Immature natural killer cell (primary cell): ENCODE results near the gene TMEM141. TPM values are rescaled to one million over a fixed set of nuclear protein-coding genes. Genes with fewer than 3 reads are reported as not detected.
"Not testable (repeated sequence)": the region's sequence is repeated elsewhere in the genome, so short reads cannot be mapped to it uniquely, and the experiment has no call there.

Experiments used
- DNase-seq, 3 donors: peaks; one replicate each; pipeline ENCODE4 v3.0.0; 2022; ENCODE audit warnings: mixed read lengths in 1 of 3
- H3K27ac Mint-ChIP-seq, 6 donors: one replicate each; pipeline ENCODE4 v1.8.0; 2020; ENCODE audit warnings: mixed read lengths in 6 of 6, mild to moderate bottlenecking in 5 of 6, inconsistent platforms in 4 of 6, moderate library complexity in 3 of 6
- H3K27me3 Mint-ChIP-seq, 3 donors: one replicate each; pipeline ENCODE4 v1.8.0; 2020 to 2021; ENCODE audit warnings: low read depth in 3 of 3, mild to moderate bottlenecking in 3 of 3, mixed read lengths in 3 of 3, moderate library complexity in 3 of 3, inconsistent platforms in 1 of 3
- H3K36me3 Mint-ChIP-seq, 3 donors: one replicate each; pipeline ENCODE4 v1.8.0; 2020; ENCODE audit warnings: mixed read lengths in 3 of 3, inconsistent platforms in 2 of 3, mild to moderate bottlenecking in 2 of 3
- H3K4me1 Mint-ChIP-seq, 2 donors: one replicate each; pipeline ENCODE4 v1.8.0; 2020; ENCODE audit warnings: inconsistent platforms in 2 of 2, mild to moderate bottlenecking in 2 of 2, mixed read lengths in 2 of 2, moderate library complexity in 1 of 2
- H3K4me3 Mint-ChIP-seq, 5 donors: one replicate each; pipeline ENCODE4 v1.8.0; 2020; ENCODE audit warnings: mild to moderate bottlenecking in 5 of 5, mixed read lengths in 5 of 5, inconsistent platforms in 3 of 5, moderate library complexity in 3 of 5
- H3K9me3 Mint-ChIP-seq, 6 donors: one replicate each; pipeline ENCODE4 v1.8.0; 2020; ENCODE audit warnings: mild to moderate bottlenecking in 6 of 6, mixed read lengths in 6 of 6, inconsistent platforms in 4 of 6, moderate library complexity in 3 of 6
- polyA plus RNA-seq, 3 donors: library from polyadenylated mRNA; unstranded; fragments of 300-500 nt; fragmentation: Illumina TruSeq; gene quantifications; one replicate each; pipeline ENCODE4 v1.2.3, GENCODE V29; 2021

The TMEM141 gene
- polyA plus RNA-seq, 3 donors from 2014 or later, result 61.2 to 83.3 (median 62.1) TPM

GRCh38 chr9:136837146-136837855, 46.2 kb downstream of the TMEM141 start:
- H3K4me3 Mint-ChIP-seq, result no peak overlapping the region
- no peak overlapping the region for H3K27ac Mint-ChIP-seq
- H3K9me3 Mint-ChIP-seq, result no peaks in the 10 kb centered on the region
- H3K27me3 Mint-ChIP-seq, result peaks cover 0 to 2% (median under 1%) of the 10 kb centered on the region in 3 donors
- peaks cover 0 to 4% (median 0%) of the 10 kb centered on the region in 3 donors for H3K36me3 Mint-ChIP-seq
- H3K4me1 Mint-ChIP-seq, result peaks cover 0 to 6% of the 10 kb centered on the region in 2 donors
- DNase-seq, result no peak

- not testable (repeated sequence) for H3K36me3 Mint-ChIP-seq, H3K27me3 Mint-ChIP-seq, H3K27ac Mint-ChIP-seq, H3K4me1 Mint-ChIP-seq, H3K9me3 Mint-ChIP-seq, DNase-seq, H3K4me3 Mint-ChIP-seq
These were observed 46.7 kb downstream of the TMEM141 start for GRCh38 chr9:136837856-136838277.

- Mint-ChIP-seq H3K36me3 (peaks cover 0 to 4% (median 0%) of the 10 kb centered on the region in 3 donors), H3K9me3 (no peaks in the 10 kb centered on the region), H3K27me3 (peaks cover 3 to 6% (median 4%) of the 10 kb centered on the region in 3 donors), H3K27ac (no peak overlapping the region), H3K4me3 (no peak overlapping the region), H3K4me1 (peaks cover 2 to 9% of the 10 kb centered on the region in 2 donors)
- DNase-seq, result no peak
These were observed 47.4 kb downstream of the TMEM141 start for GRCh38 chr9:136838314-136839228.

GRCh38 chr9:136839229-136840139, 48.3 kb downstream of the TMEM141 start:
- Mint-ChIP-seq H3K4me3 (no peak overlapping the region), H3K9me3 (no peaks in the 10 kb centered on the region), H3K4me1 (peaks cover 4 to 11% of the 10 kb centered on the region in 2 donors), H3K27ac (peak overlapping the region in 1 of 6 donors; percentile 22), H3K27me3 (peaks cover 7 to 10% (median 8%) of the 10 kb centered on the region in 3 donors), H3K36me3 (peaks cover 0 to 4% (median 0%) of the 10 kb centered on the region in 3 donors)
- no peak for DNase-seq

- no peak for DNase-seq
- H3K27me3 Mint-ChIP-seq, result peaks cover 9 to 14% (median 12%) of the 10 kb centered on the region in 3 donors
- H3K27ac Mint-ChIP-seq, result peak overlapping the region in 2 of 6 donors; percentile 22 to 28
- H3K4me3 Mint-ChIP-seq, result no peak overlapping the region
- peaks cover 4 to 14% of the 10 kb centered on the region in 2 donors for H3K4me1 Mint-ChIP-seq
- peaks cover 0 to 4% (median 0%) of the 10 kb centered on the region in 3 donors for H3K36me3 Mint-ChIP-seq
- H3K9me3 Mint-ChIP-seq, result no peaks in the 10 kb centered on the region
These were observed 49.2 kb downstream of the TMEM141 start for GRCh38 chr9:136840140-136840876.

- no peak for DNase-seq
- H3K27ac Mint-ChIP-seq, result no peak overlapping the region
These were observed 49.9 kb downstream of the TMEM141 start for GRCh38 chr9:136840877-136841645.

GRCh38 chr9:136841646-136842379, 50.7 kb downstream of the TMEM141 start:
- peaks cover 4 to 14% of the 10 kb centered on the region in 2 donors for H3K4me1 Mint-ChIP-seq
- not testable (repeated sequence) for H3K36me3 Mint-ChIP-seq, DNase-seq, H3K9me3 Mint-ChIP-seq
- H3K4me3 Mint-ChIP-seq, result peak overlapping the region; percentile 88 to 93 (median 89)
- peak overlapping the region; percentile 68 to 93 (median 82) for H3K27ac Mint-ChIP-seq
- H3K27me3 Mint-ChIP-seq, result peaks cover 16 to 24% (median 22%) of the 10 kb centered on the region in 3 donors

More at GRCh38 chr9:136840877-136841645, 49.9 kb downstream of the TMEM141 start:
- H3K36me3 Mint-ChIP-seq, result peaks cover 0 to 4% (median 0%) of the 10 kb centered on the region in 3 donors
- H3K4me3 Mint-ChIP-seq, result no peak overlapping the region
- H3K27me3 Mint-ChIP-seq, result peaks cover 11 to 19% (median 17%) of the 10 kb centered on the region in 3 donors
- H3K4me1 Mint-ChIP-seq, result peaks cover 4 to 14% of the 10 kb centered on the region in 2 donors
- H3K9me3 Mint-ChIP-seq, result no peaks in the 10 kb centered on the region

- Mint-ChIP-seq H3K27me3 (peaks cover 18 to 27% (median 26%) of the 10 kb centered on the region in 3 donors), H3K27ac (peak within 1 kb of the TSS; percentile 68 to 94 (median 90)), H3K4me3 (peak within 1 kb of the TSS; percentile 88 to 93 (median 89)), H3K4me1 (peaks cover 5 to 14% of the 10 kb centered on the region in 2 donors)
- DNase-seq, result peak; percentile 81 to 83 (median 82)
- H3K36me3 Mint-ChIP-seq, H3K9me3 Mint-ChIP-seq: not testable (repeated sequence)
These were observed 51.3 kb downstream of the TMEM141 start, which contains the start of gene AJM1 for GRCh38 chr9:136842380-136842948. Gene AJM1 (plus strand): TSS chr9:136842478. CDS start chr9:136844415, 1,937 bp downstream.
